Endothelial cell of umbilical vein (primary cell): ENCODE measurements around the gene DTL. TPM values are rescaled to one million over a fixed set of nuclear protein-coding genes. Genes with fewer than 3 reads are reported as not detected.

ENCODE experiments used
- BruUV-seq: library from RNA; stranded (reverse); fragments of 400-500 nt; replicated peaks from 2 replicates; lab custom pipeline; 2021; lab: Mats Ljungman, UMichigan
- CTCF ChIA-PET: fragments of 300-600, 350-600 bp; sonication (Branson Sonifier 250); formaldehyde crosslinking; loops from one replicate; lab custom pipeline; 2021; ENCODE audit warnings: antibody characterized with exemption, inconsistent platforms; lab: Charles Lee
- POLR2A ChIA-PET: fragments of 300-600, 350-600 bp; sonication (Branson Sonifier 250); formaldehyde crosslinking; loops from one replicate; lab custom pipeline; 2021; ENCODE audit warnings: antibody characterized with exemption, inconsistent platforms; lab: Charles Lee
- DNase-seq: peaks from one replicate; pipeline ENCODE4 v3.0.0-alpha.2; 2011; ENCODE audit warnings: low read depth, low spot score
- FAIRE-seq: peaks from 2 replicates; lab custom pipeline; 2011; peaks lifted over from hg19 to GRCh38; lab: Jason Lieb, UNC
- H2AFZ ChIP-seq: 2 replicates; pipeline ENCODE4 v1.6.0; 2012; ENCODE audit warnings: low read depth, low read length, control low read depth, inconsistent platforms
- H3K27ac ChIP-seq: 2 replicates; pipeline ENCODE4 v1.5.1; 2011; ENCODE audit warnings: low read depth, mild to moderate bottlenecking, control low read depth, low read length, moderate library complexity; ENCODE audit not compliant: insufficient read depth
- H3K27me3 ChIP-seq, 2 experiments: 2 replicates each; pipeline versions ENCODE4 v1.6.0 to v1.6.1; 2011; ENCODE audit warnings: low read length in 2 of 2, mixed read lengths in 1 of 2; ENCODE audit not compliant: control insufficient read depth in 2 of 2, insufficient read depth in 2 of 2
- H3K36me3 ChIP-seq, 2 experiments: 2 replicates in 1 of 2; 3 replicates in 1 of 2; pipeline ENCODE4 v1.5.1; 2011; ENCODE audit warnings: low read length in 2 of 2, mild to moderate bottlenecking in 1 of 2, moderate library complexity in 1 of 2; ENCODE audit not compliant: control insufficient read depth in 2 of 2, insufficient read depth in 2 of 2; ENCODE audit errors: extremely low read depth in 1 of 2
- H3K4me1 ChIP-seq: 3 replicates; pipeline ENCODE4 v1.5.1; 2011; ENCODE audit warnings: mild to moderate bottlenecking, low read length; ENCODE audit not compliant: control insufficient read depth, insufficient read depth; ENCODE audit errors: extremely low read depth
- H3K4me2 ChIP-seq: 2 replicates; pipeline ENCODE4 v1.6.1; 2011; ENCODE audit warnings: low read length, control low read depth, mixed read lengths; ENCODE audit not compliant: insufficient read depth
- H3K4me3 ChIP-seq, 3 experiments: fragments of 200-600 bp in 1 of 3; sonication (generic), shearing (Covaris generic) in 1 of 3; replicated peaks in 1 of 3; 2 replicates each; pipeline ENCODE4 v1.5.1; 2011 to 2016; ENCODE audit warnings: control low read depth in 3 of 3, low read length in 3 of 3, mild to moderate bottlenecking in 2 of 3, inconsistent platforms in 1 of 3, low read depth in 1 of 3, moderate library complexity in 1 of 3; ENCODE audit not compliant: insufficient read depth in 1 of 3
- H3K79me2 ChIP-seq: 2 replicates; pipeline ENCODE4 v1.6.0; 2012; ENCODE audit warnings: low read length, inconsistent platforms; ENCODE audit not compliant: control insufficient read depth, insufficient read depth
- H3K9ac ChIP-seq: replicated peaks from 2 replicates; pipeline ENCODE3; 2011; ENCODE audit warnings: low read length, control low read depth; ENCODE audit not compliant: insufficient read depth; ENCODE audit errors: extremely low read depth
- H3K9me1 ChIP-seq: replicated peaks from 3 replicates; pipeline ENCODE4 v1.6.0; 2011; ENCODE audit warnings: mild to moderate bottlenecking, low read length; ENCODE audit not compliant: control insufficient read depth, insufficient read depth; ENCODE audit errors: extremely low read depth
- H3K9me3 ChIP-seq: replicated peaks from 2 replicates; pipeline ENCODE4 v1.5.1; 2012; ENCODE audit warnings: low read length, inconsistent platforms; ENCODE audit not compliant: control insufficient read depth, insufficient read depth
- H4K20me1 ChIP-seq: replicated peaks from 2 replicates; pipeline ENCODE3; 2011; ENCODE audit warnings: mild to moderate bottlenecking, low read length; ENCODE audit not compliant: control insufficient read depth, insufficient read depth; ENCODE audit errors: extremely low read depth
- EZH2 ChIP-seq: IDR thresholded peaks from 2 replicates; pipeline ENCODE4 v1.6.1; 2012; ENCODE audit warnings: borderline replicate concordance, low read depth, mild to moderate bottlenecking, moderate library complexity, low read length, inconsistent platforms; ENCODE audit not compliant: severe bottlenecking
- FOS ChIP-seq: IDR thresholded peaks from 2 replicates; pipeline ENCODE4 v1.6.1; 2011; ENCODE audit warnings: mild to moderate bottlenecking, low read length, moderate library complexity, borderline replicate concordance; ENCODE audit not compliant: insufficient read depth
- GATA2 ChIP-seq: IDR thresholded peaks from 2 replicates; pipeline ENCODE4 v1.7.0; 2011; ENCODE audit warnings: low read depth, mild to moderate bottlenecking, moderate library complexity, mixed read lengths, low read length; ENCODE audit not compliant: insufficient read length, insufficient read depth
- JUN ChIP-seq: IDR thresholded peaks from 2 replicates; pipeline ENCODE4 v1.6.1; 2011; ENCODE audit warnings: borderline replicate concordance, low read depth; ENCODE audit not compliant: insufficient read length, insufficient read depth
- MAX ChIP-seq: IDR thresholded peaks from 2 replicates; pipeline ENCODE4 v1.6.1; 2011; ENCODE audit not compliant: insufficient read depth, insufficient read length
- MYC ChIP-seq: IDR thresholded peaks from one replicate; pipeline ENCODE4 v1.6.1; 2011; ENCODE audit warnings: mild to moderate bottlenecking, low read depth, low read length
- POLR2A ChIP-seq: IDR thresholded peaks from 2 replicates; pipeline ENCODE4 v1.6.1; 2012; ENCODE audit warnings: low read depth, mild to moderate bottlenecking, control low read depth, low read length
- POLR2AphosphoS5 ChIP-seq: IDR thresholded peaks from 2 replicates; pipeline ENCODE4 v1.6.1; 2012; ENCODE audit warnings: low read depth, mild to moderate bottlenecking, control low read depth, low read length, moderate library complexity; ENCODE audit not compliant: insufficient read depth
- dilution Hi-C: fragments of 300-500 bp; cut with MboI; formaldehyde crosslinking; loops from one replicate; pipeline ENCODE4 v1.15.0; 2019; ENCODE audit warnings: low sequenced_read_pairs; ENCODE audit not compliant: extremely low pct_ligation_motif_present
- intact Hi-C: fragments of 100-400 bp; cut with micrococcal nuclease; formaldehyde crosslinking; loops from one replicate; pipeline ENCODE4 v1.10.0; 2022
- polyA plus RNA-seq, 4 experiments: library from polyadenylated mRNA; depleted of rRNA in 3 of 4; stranded (reverse) in 3 of 4; unstranded in 1 of 4; fragments of >200 nt; gene quantifications; 2 replicates each; pipeline versions ENCODE4 v1.2.1 to v1.2.3, GENCODE V29; 2011 to 2012; ENCODE audit warnings: missing spikeins in 1 of 4
- total RNA-seq: library from RNA; stranded (reverse); gene quantifications from 2 replicates; pipeline ENCODE4 v1.2.3, GENCODE V29; 2021
- TF ChIP-seq, protein P1 (sequence below), 2 donors: IDR thresholded peaks; 1 replicate in 1 of 2; 2 replicates in 1 of 2; pipeline ENCODE4 v1.5.1; 2011; ENCODE audit warnings: low read length in 2 of 2, mild to moderate bottlenecking in 2 of 2, moderate library complexity in 2 of 2, control low read depth in 1 of 2, inconsistent platforms in 1 of 2, low read depth in 1 of 2; ENCODE audit not compliant: insufficient read depth in 1 of 2; ENCODE audit errors: extremely low read depth in 1 of 2

DTL gene
- total and polyA plus RNA-seq, 2 donors (not counting 3 experiments of a cell fraction or from before 2014, with no cell fraction given), result 11.2 to 26.5 TPM

DNA sequence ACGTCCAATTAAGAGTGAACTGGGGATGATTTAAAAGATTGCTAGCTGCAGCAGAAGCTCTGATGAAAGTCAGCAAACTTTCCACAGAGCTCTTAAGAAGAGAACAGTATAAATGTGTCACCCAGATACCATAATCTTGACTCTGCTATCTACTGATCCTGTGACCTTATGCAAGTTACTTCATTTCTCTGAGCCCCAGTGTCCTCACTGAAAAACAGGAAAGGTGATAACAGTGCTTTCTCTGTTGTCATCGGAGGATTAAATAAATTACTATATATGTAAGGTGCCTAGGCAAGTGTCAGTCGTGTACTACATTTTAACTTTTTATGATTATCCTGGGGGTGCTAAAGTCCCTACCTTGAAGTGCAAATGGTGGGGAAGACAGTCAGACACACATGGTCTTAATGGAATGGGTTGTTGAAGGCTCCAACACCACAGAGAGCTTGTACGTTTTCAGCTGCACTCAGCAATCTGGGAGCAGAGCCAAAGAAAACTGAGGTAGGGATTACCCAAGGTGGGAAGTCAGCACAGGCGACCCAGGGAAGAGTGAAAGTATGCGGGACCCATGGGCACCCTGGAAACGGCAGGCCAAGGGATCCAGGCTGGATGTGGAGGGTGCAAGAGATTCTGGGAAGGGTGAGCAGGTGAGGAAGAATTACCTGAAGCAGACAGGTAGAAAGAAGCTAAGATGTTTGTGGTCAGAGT lies 82.8 kb downstream of the DTL start:
- dilution Hi-C loops (no loop called here), intact Hi-C loops (no loop called here)
- Histone ChIP-seq H3K27ac (no peak overlapping the region), H3K4me2 (no peak overlapping the region), H3K4me1 (no peaks in the 10 kb centered on the region), H3K9ac (no peak overlapping the region), H2AFZ (no peak overlapping the region), H3K79me2 (no peaks in the 10 kb centered on the region), H4K20me1 (no peaks in the 10 kb centered on the region), H3K9me3 (no peaks in the 10 kb centered on the region), H3K36me3 (no peaks in the 10 kb centered on the region), H3K9me1 (no peaks in the 10 kb centered on the region), H3K4me3 (no peak overlapping the region), H3K27me3 (no peaks in the 10 kb centered on the region)
- DNase-seq (peak; percentile 30), FAIRE-seq (no peak)
- CTCF ChIA-PET, result interaction anchor here (0.7 to 1.6 kb wide), 4 partner anchors 10 to 48 kb away, joined by 3 to 8 read pairs (median 4); no protein-coding TSS in a partner anchor
- BruUV-seq, result no TSS peak
- POLR2A ChIA-PET, result no interaction called here
- TF ChIP-seq MAX, result no peak
- no peak for TF ChIP-seq FOS

- no peaks in the 10 kb centered on the region for H4K20me1 ChIP-seq
- H2AFZ ChIP-seq, result no peak overlapping the region
- intact Hi-C loops (no loop called here), dilution Hi-C loops (no loop called here)
- H3K9ac ChIP-seq, result no peak overlapping the region
- no peak overlapping the region for H3K4me3 ChIP-seq
- TF ChIP-seq MYC (no peak), POLR2AphosphoS5 (no peak), EZH2 (no peak), GATA2 (no peak), JUN (no peak), MAX (no peak), POLR2A (no peak), FOS (no peak)
- TF ChIP-seq, protein P1, sequence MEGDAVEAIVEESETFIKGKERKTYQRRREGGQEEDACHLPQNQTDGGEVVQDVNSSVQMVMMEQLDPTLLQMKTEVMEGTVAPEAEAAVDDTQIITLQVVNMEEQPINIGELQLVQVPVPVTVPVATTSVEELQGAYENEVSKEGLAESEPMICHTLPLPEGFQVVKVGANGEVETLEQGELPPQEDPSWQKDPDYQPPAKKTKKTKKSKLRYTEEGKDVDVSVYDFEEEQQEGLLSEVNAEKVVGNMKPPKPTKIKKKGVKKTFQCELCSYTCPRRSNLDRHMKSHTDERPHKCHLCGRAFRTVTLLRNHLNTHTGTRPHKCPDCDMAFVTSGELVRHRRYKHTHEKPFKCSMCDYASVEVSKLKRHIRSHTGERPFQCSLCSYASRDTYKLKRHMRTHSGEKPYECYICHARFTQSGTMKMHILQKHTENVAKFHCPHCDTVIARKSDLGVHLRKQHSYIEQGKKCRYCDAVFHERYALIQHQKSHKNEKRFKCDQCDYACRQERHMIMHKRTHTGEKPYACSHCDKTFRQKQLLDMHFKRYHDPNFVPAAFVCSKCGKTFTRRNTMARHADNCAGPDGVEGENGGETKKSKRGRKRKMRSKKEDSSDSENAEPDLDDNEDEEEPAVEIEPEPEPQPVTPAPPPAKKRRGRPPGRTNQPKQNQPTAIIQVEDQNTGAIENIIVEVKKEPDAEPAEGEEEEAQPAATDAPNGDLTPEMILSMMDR (IDR thresholded peaks at IDR 0.05; ENCODE audit: extremely low read depth in 1 of 2, insufficient read depth in 1 of 2, low read depth in 1 of 2, low read length in 2 of 2), result no peak
- H3K4me2 ChIP-seq, result no peak overlapping the region
- no peaks in the 10 kb centered on the region for H3K4me1 ChIP-seq
- no peaks in the 10 kb centered on the region for H3K9me1 ChIP-seq
- H3K79me2 ChIP-seq, result no peaks in the 10 kb centered on the region
- no peak overlapping the region for H3K27ac ChIP-seq
- no peaks in the 10 kb centered on the region for H3K27me3 ChIP-seq
- FAIRE-seq (no peak), DNase-seq (no peak)
- ChIA-PET POLR2A (no interaction called here), CTCF (interaction anchor here (0.7 to 1.6 kb wide), 4 partner anchors 9 to 48 kb away, joined by 3 to 8 read pairs (median 4); no protein-coding TSS in a partner anchor)
- BruUV-seq, result no TSS peak
- H3K9me3 ChIP-seq, result no peaks in the 10 kb centered on the region
- no peaks in the 10 kb centered on the region for H3K36me3 ChIP-seq
These were observed 83.3 kb downstream of the DTL start for GRCh38 chr1:212118872-212119260.
